HG03066 (cell line): Measurements from ENCODE around the gene MTRFR.

Experiments
- ATAC-seq: cut with Tn5 transposase; IDR thresholded peaks from one replicate; pipeline ENCODE4 v1.9.1; 2021; ENCODE audit warnings: low read depth; ENCODE audit not compliant: unreplicated experiment

MTRFR gene

DNA sequence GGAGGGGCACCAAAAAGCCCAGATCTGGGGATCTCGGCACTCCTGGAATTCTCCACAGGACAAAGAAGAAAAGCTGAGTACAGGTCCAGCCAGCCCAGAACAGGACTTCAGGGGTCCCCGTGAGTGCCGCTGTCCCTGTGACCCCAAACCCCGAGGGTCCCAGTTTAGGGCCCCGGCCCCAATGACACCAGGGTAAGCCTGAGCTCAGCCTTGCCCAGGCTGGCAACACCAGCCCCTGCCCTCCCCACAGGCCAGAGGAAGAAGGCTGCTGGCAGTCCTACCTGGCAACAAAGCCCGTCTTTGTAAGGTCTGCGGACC is 36.6 kb downstream of the MTRFR start:
- ATAC-seq, result no peak

DNA sequence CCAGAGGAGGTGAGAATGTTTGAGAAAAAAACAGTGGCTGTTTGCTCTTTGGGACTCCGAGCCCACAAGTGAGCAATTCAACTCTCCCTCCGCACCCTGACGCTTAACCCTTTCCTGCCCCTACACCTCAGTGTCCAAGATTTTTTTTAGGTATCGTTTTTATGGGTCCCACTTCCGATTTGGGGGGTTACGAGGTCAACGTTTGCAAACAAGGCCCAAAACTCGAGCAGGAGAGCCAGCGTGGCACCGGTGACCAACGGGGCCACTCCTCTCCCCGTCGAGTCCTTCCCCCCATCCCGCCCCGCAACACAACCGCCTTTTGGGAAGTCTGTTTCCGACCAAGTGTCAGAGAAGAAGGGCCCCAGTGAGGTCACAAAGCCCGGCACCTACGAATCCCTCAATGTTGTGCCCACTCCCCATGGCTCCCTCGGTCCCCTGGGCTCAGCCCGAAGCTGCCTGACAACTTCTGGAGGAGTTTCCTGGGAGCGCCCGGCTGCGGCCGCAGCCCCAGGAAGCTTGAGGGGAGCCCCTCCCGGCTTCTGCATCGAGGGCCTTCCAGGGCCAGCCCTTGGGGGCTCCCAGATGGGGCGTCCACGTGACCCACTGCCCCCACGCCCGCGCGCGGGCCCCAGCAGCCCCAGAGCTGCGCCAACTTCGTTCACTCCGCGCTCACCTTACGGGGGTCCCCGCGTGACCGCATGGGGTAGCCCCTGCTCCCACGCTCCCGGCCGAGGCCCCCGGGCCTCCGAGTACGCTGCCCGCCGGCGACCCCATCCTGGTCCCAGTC is 37.2 kb downstream of the MTRFR start:
- ATAC-seq, result no peak

DNA sequence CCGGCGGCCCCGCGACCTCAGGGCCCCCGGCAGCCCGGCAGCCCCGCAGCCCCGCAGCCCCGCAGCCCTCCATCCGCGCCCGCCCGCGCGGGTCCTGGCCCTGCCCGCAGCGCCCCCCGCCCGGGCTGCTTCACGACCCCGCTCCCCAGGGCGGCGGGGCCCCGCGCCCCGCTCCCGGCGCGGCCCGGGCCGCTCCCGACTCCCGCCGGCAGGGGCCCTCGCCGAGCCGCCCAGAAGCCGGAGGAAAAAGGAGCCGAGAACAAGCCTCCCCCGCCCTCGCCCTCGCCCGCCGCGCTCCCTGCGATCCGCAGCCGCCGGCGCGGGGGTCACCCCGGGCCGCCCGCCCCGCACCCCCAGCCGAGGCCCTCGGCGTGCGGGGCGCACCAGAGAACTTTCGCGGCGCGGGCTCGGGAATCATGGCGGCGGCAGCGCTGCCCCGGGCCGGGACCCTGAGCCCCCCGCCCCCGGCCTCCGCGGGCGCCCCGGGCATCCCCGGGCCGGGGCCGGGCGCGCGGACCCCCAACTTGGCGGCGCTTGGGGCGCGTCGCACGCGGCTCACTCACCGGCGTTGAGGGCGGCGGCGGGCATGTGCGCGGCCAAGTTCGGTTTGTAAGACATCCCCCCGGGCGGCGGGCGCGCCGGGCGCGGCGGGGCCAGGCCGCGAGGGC is 37.9 kb downstream of the MTRFR start:
- ATAC-seq, result peak; percentile 56

DNA sequence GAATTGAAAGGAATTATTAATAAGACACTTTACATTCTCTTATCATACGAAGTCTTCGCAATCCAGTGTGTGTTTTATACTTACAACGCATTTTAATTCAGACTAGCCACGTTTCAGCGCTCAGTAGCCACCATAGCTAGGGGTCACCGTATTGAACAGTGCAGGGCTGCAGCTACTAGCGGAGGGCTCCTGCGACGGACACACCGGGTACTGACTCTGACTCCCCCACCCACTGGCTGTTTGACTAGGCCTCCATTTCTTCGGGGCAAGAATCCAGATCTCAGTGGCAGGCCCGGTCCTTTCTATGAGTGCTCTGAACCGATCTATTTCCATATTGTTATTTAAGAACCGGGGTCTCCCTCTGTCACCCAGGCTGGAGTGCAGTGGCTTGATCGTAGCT is 39.9 kb downstream of the MTRFR start:
- ATAC-seq, result no peak

DNA sequence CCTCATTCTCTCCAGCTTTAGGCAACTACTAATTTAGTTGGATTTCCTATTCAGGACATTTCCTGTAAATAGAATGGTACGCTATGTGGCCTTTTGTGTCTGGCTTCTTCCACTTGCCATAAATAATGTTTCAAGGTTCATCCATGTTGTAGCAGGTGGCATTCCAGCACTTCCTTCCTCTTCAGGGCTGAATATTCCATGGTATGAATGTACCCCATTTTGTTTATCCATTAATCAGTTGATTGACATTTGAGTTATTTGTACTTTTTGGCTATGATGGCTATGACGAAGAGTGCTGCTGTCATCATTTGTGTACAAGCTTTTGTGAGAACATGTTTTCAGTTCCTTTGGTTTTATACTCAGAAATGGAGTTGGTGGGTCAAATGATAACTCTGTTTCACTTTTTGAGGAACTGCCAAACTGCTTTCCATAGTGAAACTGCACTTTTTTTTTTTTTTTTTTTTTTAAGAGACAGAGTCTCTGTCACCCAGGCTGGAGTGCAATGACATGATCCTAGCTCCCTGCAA is 44.9 kb downstream of the MTRFR start:
- ATAC-seq, result peak; percentile 80

DNA sequence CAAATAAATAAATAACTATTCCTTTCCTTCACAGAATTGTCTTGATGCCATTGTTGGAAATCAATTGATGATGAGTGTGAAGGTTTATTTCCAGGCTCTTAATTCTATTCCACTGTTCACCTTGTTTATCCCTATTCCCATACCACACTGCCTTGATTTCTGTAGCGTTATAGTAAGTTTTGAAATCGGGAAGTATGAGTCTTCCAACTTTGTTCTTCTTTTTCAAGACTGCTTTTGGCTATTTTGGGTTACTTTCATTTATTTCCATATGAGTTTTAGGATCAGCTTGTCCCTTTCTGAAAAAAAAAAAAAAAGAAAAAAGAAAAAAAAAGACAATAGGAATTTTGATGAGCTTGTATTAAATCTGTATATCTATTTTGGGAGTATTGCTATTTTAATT is 47.7 kb downstream of the MTRFR start:
- no peak for ATAC-seq

DNA sequence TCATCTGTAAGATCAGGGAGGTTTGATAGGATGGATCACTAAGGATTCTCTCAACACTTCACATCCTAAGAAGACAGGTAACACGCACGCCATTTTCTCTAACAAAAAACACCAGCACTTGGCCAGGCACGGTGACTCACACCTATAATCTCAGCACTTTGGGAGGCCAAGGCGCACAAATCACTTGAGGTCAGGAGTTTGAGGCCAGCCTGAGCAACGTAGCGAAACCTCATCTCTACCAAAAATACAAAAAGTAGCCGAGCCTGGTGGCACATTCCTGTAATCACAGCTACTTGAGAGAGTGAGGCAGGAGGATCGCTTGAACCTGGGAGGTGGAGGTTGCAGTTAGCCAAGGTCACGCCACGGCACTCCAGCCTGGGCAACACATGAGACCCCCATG is 48.9 kb downstream of the MTRFR start:
- ATAC-seq, result no peak

DNA sequence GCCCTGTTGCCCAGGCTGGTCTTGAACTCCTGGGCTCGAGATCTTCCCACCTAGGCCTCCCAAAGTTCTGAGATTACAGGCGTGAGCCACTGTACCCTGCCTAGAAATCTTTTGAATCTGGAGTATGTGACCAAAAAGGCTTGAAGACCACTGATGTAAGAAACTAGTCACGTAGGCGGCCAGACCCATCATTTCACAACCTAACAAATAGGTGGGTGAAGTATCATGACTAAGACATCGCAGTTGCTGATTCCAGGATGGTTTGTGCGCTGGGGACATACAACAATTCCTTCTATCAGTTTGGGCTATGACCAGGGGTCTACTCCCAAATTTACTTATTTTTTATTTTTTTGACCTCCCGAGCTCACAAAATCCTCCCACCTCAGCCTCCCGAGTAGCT is 50.2 kb downstream of the MTRFR start:
- ATAC-seq, result no peak

DNA sequence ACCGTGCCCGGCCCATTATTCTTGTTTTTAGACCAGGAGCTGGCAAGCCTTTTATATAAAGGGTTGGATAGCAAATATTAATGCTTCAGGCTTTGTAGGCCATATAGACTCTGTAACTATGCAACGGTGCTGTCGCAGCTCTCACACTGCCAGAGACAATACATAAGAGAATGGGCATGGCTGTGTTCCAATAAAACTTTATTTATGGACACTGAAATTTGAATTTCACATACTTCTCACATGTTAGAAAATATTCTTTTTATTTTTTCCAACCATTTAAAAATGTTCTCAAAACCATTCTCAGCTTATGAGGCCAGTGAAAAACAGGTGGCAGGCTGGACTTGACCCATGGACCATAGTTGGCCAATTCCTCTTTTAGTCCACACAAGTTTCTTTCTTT is 51.4 kb downstream of the MTRFR start:
- no peak for ATAC-seq

DNA sequence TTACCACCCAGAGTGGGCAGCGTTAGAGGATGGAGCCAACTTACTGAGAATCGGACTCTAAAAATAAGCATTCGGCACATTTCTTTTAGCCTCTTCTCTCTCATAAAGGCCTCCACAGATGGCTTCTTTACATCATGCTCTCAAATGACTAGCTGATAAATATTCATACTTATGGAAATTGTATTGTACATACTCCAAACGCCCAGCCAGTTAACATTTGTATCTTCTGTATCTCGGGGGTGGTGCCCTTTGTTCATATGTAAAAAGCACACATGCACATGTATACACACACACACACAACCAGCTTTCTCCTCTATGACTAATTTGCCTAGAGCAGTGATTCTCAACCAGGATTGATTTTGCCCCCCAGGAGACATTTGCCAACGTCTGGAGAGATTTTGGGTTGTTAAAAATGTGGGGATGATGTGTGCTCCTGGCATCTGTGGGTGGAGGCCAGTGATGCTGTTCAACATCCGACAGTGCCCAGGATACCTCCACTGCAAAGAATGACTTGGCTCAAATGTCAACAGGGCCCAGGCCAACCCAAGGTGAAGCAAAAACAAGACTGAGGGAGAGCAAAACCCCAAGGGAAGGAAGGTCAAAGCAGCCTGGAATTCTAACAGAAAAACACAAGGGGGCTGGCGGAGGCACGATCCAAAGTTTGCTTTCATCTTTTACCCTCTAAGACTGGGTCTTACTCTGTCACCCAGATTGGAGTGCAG is 53.6 kb downstream of the MTRFR start:
- no peak for ATAC-seq

DNA sequence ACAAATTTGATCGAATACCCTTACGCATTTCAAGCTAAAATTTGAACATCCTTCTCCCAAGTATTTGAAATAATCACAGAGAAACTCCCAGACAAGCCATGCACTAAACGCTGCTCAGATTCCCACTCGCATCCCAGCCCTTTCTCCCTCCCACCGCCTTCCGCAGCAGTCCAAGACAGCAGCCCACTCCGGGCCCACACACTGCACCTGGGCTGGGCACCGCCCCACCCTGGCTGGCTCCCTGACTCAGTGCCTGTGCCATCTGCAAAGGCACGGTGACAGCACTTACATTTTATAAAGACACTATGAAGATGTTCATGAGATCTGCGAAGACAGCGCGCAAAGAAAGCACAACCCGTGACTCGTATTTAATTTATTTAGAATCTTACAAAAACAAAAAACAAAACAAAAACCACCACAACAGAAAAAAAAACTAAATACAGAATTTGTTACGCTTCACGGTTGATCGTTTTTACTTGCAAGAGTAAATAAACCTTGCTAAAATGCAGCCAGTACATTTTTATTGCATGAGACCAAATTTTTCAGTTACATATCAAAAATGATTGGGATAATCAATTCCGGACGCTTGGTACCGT is 55.6 kb downstream of the MTRFR start:
- no peak for ATAC-seq

DNA sequence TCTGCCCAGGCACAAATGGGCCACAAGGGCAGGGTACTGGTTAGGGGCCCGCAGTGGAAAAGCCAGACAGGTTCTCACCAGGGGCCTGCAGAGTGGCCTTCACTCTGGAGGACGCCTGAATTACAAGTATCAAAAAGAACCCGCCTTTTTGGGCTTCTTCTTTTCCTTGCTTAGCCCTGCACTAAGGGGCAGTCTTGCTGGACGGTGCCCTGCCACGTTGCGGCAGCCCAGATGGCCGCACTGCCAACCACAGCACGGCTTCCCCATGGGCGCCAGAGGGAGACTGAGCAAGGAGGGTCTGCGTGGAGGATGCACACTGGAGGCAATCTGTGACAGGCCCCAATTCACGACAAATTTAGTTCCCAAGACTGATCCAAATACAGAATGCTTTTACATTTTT is 56.7 kb downstream of the MTRFR start:
- ATAC-seq, result no peak

DNA sequence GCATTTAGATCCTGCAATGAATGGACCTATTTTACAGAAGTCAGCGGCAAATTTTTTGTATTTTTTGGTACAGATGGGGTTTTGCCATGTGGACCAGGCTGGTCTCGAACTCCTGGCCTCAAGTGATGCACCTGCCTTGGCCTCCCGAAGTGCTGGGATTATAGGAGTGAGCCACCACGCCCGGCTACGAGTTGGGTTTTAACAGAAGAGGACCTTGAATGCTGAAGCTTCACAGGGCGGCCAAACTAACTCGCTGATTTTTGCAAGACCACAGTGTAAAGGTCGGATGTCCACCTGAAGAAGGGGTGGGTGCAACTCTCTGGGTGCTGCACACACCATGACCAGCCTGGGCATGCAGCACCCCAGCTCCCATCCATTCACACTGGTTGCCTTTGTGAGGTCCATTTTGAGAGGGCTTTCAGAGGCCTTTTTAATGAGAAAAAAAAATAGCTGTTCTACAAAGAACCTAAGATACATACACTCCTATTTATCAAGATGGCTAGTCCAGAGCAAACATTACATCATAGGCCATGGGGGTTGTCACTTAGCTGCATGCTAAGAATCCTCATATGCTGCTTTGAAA is 60.0 kb downstream of the MTRFR start:
- no peak for ATAC-seq

DNA sequence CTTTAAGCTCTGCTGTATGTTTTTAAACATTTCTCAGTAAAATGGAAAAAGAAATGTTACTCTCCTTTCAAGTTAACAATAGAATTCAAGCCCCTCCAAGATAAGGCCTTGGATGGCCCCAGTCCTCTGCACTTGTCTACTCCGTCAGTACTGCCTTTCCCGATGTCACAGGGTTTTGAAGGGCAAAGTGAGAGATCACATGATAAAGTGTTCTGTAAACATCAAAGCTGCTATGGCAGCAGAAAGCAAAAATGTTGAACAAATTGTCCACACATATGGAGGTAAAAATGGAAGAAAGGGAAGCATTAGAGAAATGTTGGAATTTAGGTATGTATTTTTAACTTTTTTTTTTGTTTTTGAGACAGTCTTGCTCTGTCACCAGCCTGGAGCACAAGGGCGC is 71.9 kb downstream of the MTRFR start:
- no peak for ATAC-seq

DNA sequence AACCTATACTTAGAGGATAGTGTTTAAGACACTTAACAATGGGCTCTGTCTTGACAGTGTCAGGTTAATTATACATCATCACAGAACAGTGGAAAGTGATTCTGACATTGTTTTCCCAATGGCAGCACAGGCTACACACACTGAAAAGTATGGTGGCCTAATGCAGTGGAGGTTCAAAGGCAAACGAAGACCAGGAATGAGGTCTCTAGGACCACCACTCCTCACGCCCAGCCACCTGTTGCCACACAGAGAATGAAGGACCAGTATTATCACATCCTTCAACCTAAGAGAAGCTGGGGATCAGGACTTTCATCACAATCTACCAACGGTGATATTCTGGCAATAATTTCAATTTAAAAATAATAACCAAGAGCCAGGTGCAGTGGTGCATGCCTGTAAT is 73.0 kb downstream of the MTRFR start:
- ATAC-seq, result no peak
